Stimulated activated CD4-positive, alpha-beta T cell treated with anti-CD3 and anti-CD28 coated beads, Interleukin-12 subunit alpha, Interleukin-12 subunit beta, amount 100 ng/mL, for 48 hours (primary cell): ENCODE measurements around the gene ADIRF.
"Not testable (repeated sequence)": the region's sequence is repeated elsewhere in the genome, so short reads cannot be mapped to it uniquely, and the experiment has no call there.

Source experiments
- DNase-seq, 3 donors: peaks; one replicate each; pipeline ENCODE4 v3.0.0-alpha.2; 2020; ENCODE audit warnings: low read depth in 2 of 3, low spot score in 1 of 3

Gene ADIRF

GRCh38 chr10:86968271-86968993 is at the start of gene ADIRF:
Gene ADIRF (plus strand): TSS chr10:86968482. CDS start chr10:86968545, 63 bp downstream.
- DNase-seq = no peak

- no peak for DNase-seq
Observed at GRCh38 chr10:86922553-86922961, 45.7 kb upstream of the ADIRF start.

- no peak for DNase-seq
Observed at GRCh38 chr10:86929468-86930380, 38.6 kb upstream of the ADIRF start.

- DNase-seq = no peak
Observed at GRCh38 chr10:86931872-86932271, 36.4 kb upstream of the ADIRF start.

GRCh38 chr10:86932674-86933073 is 35.6 kb upstream of the ADIRF start:
- no peak for DNase-seq

GRCh38 chr10:86934162-86934711 is 34.0 kb upstream of the ADIRF start:
- DNase-seq = not testable (repeated sequence)

GRCh38 chr10:86936661-86937501 is 31.4 kb upstream of the ADIRF start:
- no peak for DNase-seq

GRCh38 chr10:86937502-86938154 is 30.7 kb upstream of the ADIRF start:
- no peak for DNase-seq

GRCh38 chr10:86938260-86938659 is 30.0 kb upstream of the ADIRF start:
- no peak for DNase-seq

- DNase-seq = not testable (repeated sequence)
Observed at GRCh38 chr10:86940076-86940475, 28.2 kb upstream of the ADIRF start.

GRCh38 chr10:86940677-86941076 is 27.6 kb upstream of the ADIRF start:
- no peak for DNase-seq

- DNase-seq = no peak
Observed at GRCh38 chr10:86941426-86941825, 26.9 kb upstream of the ADIRF start.

- DNase-seq = no peak
Observed at GRCh38 chr10:86941991-86942421, 26.3 kb upstream of the ADIRF start.

GRCh38 chr10:86942441-86943315 is 25.6 kb upstream of the ADIRF start:
- no peak for DNase-seq

- no peak for DNase-seq
Observed at GRCh38 chr10:86943316-86944030, 24.8 kb upstream of the ADIRF start.

- no peak for DNase-seq
Observed at GRCh38 chr10:86944031-86944419, 24.3 kb upstream of the ADIRF start.

- DNase-seq = no peak
Observed at GRCh38 chr10:86944471-86944870, 23.8 kb upstream of the ADIRF start.

GRCh38 chr10:86944907-86945306 is 23.4 kb upstream of the ADIRF start:
- no peak for DNase-seq
